ENCODE data around the gene IPP. TPM values are rescaled to one million over a fixed set of nuclear protein-coding genes. Genes with fewer than 3 reads are reported as not detected.
"Not testable (repeated sequence)": the region's sequence is repeated elsewhere in the genome, so short reads cannot be mapped to it uniquely, and the experiment has no call there.

The IPP gene
- total RNA-seq, 1 experiment from 2014 or later = 11.4 TPM

DNA sequence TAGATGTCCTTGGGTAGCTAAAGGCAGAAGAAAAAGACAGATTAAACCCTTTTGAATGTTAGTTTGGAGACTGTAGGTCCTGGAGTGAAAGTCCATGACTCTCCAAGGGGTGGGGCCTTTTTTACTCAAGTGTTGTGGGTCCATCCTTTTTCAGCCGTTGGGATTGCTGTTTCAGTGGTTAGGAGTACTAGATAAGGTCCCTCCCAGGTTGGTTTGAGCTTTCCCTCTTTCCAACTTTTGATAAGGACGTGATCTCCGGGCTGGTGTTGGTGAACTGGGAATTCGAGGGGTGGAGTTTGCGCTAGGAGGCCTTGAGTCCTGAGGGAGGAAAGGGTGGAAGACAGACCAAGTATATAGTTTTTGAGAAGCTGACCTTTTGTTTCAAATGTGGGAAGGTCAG, 5.2 kb upstream of the IPP start:
- no peak overlapping the region for H3K4me3 ChIP-seq
- H3K4me1 ChIP-seq = no peaks in the 10 kb centered on the region
- no peak overlapping the region for H3K27ac ChIP-seq
- H3K9me3 ChIP-seq (replicated peaks) = peaks cover 17% of the 10 kb centered on the region; the same call in 1 of the 2 replicates
- no peak for DNase-seq
- no peaks in the 10 kb centered on the region for H3K36me3 ChIP-seq
- H3K27me3 ChIP-seq = no peaks in the 10 kb centered on the region

DNA sequence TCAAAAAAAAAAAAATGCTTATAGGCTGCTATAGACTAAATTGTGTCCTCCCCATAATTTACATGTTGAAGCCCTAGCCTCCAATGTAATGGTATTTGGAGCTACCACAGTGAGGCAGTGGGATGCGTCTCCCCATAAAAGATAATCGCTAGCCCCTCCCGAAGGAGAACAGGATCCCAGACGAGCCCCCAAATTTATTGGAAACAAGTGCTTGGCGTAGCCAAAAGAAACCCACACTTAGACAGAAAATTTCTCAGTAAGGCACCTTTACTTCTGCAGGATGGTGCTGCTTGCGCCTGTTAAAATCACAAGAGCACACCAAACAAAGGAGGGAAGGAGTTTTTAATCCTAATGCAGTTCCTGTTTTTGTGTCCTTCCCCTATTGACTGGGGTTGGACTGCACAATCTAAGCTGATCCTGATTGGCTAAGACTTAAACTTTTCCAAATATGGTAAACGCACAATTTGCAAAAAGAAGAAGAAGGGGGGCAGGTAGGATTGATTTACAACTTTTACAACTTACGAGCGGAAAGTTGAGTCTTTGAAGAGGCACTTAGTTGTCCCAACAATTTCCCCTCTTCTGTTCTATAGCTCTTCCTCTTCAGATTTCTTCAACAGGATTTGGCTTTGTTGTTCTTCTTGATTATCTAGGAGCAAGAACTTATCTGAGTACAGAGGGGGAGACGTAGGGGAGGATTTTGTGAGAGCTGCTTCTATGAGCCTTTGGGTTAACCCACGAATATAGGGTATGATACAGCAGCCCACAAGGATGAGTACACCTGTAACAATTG, 3.0 kb upstream of the IPP start:
- no peak overlapping the region for H3K27ac ChIP-seq
- H3K36me3 ChIP-seq = no peaks in the 10 kb centered on the region
- H3K4me1 ChIP-seq = no peaks in the 10 kb centered on the region
- H3K4me3 ChIP-seq = no peak overlapping the region
- peaks cover 17% of the 10 kb centered on the region; the same call in 1 of the 2 replicates for H3K9me3 ChIP-seq (replicated peaks)
- H3K27me3 ChIP-seq = no peaks in the 10 kb centered on the region
- no peak for DNase-seq

DNA sequence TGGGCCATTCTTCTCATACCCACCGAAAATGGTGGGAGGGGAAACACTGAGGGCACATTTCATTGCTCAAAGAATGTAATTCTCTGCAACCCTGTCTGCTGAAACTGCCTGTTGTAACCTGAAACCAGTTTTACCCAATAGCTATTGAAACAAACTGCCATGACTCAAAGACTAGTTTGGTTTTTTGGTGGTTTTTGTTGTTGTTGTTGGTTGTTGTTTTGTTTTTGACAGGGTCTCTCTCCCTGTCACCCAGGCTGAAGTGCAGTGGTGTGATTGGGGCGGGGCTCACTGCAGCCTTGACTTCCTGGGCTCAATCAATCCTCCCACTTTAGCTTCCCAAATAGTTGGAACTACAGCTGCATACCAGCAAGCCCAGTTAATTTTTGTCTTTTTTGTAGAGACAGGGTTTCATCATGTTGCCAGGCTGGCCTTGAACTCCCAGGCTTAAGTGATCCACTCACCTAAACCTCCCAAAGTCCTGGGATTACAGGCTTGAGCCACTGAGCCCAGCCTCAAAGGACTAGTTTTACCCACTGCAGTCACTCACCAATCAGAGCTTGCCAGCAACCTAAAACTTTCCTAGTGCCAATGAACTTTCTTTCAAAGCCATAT, 2.1 kb upstream of the IPP start:
- Histone ChIP-seq H3K27ac (no peak overlapping the region), H3K4me1 (no peaks in the 10 kb centered on the region), H3K27me3 (no peaks in the 10 kb centered on the region), H3K4me3 (no peak overlapping the region), H3K9me3 (replicated peaks) (peaks cover 17% of the 10 kb centered on the region; the same call in 1 of the 2 replicates), H3K36me3 (no peaks in the 10 kb centered on the region)
- DNase-seq = no peak

DNA sequence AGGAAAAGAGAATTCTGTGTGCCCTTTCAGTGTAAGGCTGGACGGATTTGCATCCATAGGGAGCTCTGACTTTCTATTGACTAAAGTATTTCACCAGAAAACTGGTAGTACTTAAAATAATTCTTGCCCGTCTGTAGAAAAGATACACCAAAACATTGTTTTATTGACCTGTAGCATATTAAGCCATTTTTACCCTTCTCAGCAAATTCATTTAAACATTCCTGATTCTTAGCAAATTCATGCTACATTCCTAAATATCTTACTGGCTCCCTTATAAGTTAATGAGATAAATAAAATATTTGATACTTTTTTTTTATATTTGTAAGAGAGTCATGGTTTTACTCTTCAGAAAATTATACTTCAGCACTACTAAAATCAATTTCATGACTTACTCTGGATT, 1.6 kb upstream of the IPP start:
- no peak for DNase-seq
- Histone ChIP-seq H3K27me3 (no peaks in the 10 kb centered on the region), H3K27ac (no peak overlapping the region), H3K9me3 (replicated peaks) (peaks cover 12% of the 10 kb centered on the region; the same call in 1 of the 2 replicates), H3K4me1 (no peaks in the 10 kb centered on the region), H3K36me3 (no peaks in the 10 kb centered on the region), H3K4me3 (no peak overlapping the region)

DNA sequence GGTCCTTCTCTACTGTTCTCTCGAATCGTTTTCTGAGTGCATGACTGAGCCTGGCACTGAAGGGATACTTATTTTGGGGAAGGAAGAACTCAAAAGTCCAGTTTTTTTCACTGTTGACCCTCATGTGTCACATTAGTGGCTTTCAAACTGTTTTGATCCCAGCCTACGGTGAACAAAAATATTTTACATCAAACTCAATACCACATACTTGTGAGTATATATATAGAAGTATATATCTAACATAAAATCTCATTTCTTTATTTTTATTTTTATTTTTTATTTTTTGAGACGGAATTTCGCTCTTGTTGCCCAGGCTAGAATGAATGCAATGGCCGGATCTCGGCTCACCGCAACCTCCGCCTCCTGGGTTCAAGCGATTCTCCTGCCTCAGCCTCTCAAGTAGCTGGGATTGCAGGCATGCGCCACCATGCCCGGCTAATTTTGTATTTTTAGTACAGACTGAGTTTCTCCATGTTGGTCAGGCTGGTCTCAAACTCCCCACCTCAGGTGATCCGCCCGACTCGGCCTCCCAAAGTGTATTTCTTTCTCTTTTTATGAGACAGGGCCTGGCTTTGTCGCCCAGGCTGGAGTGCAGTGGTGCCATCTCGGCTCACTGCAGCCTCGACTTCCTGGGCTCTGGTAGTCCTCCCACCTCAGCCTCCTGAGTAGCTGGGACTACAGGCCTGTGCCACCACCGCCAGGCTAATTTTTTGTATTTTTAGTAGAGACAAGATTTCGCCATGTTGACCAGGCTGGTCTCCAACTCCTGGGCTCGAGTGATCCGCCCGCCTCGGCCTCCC, 786 bp upstream of the IPP start:
- DNase-seq, H3K36me3 ChIP-seq, H3K4me1 ChIP-seq, H3K27me3 ChIP-seq: not testable (repeated sequence)
- Histone ChIP-seq H3K4me3 (peak overlapping the region; percentile 72), H3K9me3 (replicated peaks) (peaks cover 12% of the 10 kb centered on the region; the same call in 1 of the 2 replicates), H3K27ac (peak overlapping the region; percentile 85)

DNA sequence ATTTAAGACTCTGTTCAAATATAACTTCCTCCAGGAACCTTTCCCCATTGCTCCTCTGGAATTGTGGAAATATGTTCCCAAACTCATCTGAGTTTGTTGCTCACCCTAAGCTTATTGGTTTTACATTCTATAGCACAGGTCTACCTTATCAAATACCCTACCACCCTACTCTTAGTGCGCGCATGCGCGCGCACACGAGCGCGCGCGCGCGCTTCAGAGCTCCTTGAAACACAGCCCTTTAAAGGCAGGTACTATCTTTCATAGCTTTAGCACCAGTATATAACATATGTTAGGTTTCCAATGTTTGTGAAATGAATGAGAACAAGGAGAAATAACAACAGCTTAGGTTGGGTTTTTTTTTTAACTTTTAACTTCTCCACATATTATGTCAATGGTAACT, 3.5 kb downstream of the IPP start:
- H3K4me3 ChIP-seq = no peak overlapping the region
- H3K4me1 ChIP-seq = no peaks in the 10 kb centered on the region
- no peak for DNase-seq
- no peaks in the 10 kb centered on the region for H3K27me3 ChIP-seq
- H3K9me3 ChIP-seq (replicated peaks) = no peaks in the 10 kb centered on the region
- H3K36me3 ChIP-seq = peaks cover 9% of the 10 kb centered on the region
- no peak overlapping the region for H3K27ac ChIP-seq

DNA sequence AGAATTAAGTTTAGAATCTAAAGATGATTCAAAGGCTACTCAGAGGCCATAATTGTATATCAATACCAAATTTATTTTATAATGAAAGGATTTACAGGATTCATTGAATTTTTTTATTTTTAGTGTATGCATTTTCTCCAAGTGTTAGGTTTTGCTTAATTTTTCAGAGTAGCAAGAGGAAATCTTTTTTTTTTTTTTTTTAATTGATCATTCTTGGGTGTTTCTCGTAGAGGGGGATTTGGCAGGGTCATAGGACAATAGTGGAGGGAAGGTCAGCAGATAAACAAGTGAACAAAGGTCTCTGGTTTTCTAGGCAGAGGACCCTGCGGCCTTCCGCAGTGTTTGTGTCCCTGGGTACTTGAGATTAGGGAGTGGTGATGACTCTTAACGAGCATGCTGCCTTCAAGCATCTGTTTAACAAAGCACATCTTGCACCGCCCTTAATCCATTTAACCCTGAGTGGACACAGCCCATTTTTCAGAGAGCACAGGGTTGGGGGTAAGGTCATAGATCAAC, 10.8 kb downstream of the IPP start:
- not testable (repeated sequence) for H3K9me3 ChIP-seq (replicated peaks); H3K4me3 ChIP-seq; DNase-seq

DNA sequence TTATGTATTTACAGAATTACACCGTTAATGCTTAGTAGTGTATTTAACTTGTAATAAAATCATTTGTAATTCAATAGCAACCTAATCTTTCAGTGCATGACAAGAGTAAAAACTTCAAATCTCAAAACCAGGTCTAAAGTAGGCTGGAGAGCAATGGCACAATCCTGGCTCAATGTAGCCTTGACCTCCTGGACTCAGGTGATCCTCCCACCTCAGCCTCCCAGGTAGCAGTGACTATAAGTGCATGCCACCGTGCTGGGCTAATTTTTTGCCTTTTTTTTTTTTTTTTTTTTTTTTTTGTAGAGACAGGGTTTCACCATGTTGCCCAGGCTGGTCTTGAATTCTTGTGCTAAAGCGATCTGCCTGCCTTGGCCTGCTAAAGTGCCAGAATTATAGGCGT, 11.3 kb downstream of the IPP start:
- Histone ChIP-seq H3K4me3 (no peak overlapping the region), H3K27ac (no peak overlapping the region), H3K9me3 (replicated peaks) (no peaks in the 10 kb centered on the region), H3K36me3 (peaks cover 2% of the 10 kb centered on the region), H3K27me3 (no peaks in the 10 kb centered on the region), H3K4me1 (no peaks in the 10 kb centered on the region)
- DNase-seq = no peak

More for the DNA sequence above, 10.8 kb downstream of the IPP start:
- H3K27ac ChIP-seq, H3K36me3 ChIP-seq, H3K27me3 ChIP-seq, H3K4me1 ChIP-seq: not testable (repeated sequence)

DNA sequence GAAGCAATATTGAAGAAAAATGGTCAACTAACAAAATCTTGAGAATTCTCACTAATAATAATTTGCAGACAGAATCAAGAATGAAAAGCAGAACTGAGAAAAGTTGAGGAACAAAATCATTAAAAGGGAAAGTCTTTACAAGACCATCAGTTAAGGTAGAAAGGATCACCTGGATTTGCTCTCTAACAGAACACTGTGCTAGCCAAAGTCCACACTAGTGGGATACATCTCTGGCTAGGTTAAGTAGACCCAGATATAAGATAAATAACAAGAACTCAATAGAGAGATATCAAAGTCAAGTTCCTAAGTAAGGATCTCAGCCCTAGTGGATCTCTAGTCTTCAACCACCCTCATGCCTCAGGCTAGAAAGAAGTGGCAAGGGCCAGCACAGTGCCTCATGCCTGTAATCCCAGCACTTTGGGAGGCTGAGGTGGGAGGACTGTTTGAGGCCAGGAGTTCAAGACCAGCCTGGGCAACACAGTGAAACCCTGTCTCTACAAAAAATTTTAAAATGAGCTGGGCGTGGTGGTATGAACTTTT, 19.6 kb downstream of the IPP start:
- Histone ChIP-seq H3K27me3 (no peaks in the 10 kb centered on the region), H3K36me3 (peaks cover 14% of the 10 kb centered on the region), H3K4me1 (no peaks in the 10 kb centered on the region), H3K9me3 (replicated peaks) (no peaks in the 10 kb centered on the region), H3K27ac (no peak overlapping the region), H3K4me3 (no peak overlapping the region)
- no peak for DNase-seq

DNA sequence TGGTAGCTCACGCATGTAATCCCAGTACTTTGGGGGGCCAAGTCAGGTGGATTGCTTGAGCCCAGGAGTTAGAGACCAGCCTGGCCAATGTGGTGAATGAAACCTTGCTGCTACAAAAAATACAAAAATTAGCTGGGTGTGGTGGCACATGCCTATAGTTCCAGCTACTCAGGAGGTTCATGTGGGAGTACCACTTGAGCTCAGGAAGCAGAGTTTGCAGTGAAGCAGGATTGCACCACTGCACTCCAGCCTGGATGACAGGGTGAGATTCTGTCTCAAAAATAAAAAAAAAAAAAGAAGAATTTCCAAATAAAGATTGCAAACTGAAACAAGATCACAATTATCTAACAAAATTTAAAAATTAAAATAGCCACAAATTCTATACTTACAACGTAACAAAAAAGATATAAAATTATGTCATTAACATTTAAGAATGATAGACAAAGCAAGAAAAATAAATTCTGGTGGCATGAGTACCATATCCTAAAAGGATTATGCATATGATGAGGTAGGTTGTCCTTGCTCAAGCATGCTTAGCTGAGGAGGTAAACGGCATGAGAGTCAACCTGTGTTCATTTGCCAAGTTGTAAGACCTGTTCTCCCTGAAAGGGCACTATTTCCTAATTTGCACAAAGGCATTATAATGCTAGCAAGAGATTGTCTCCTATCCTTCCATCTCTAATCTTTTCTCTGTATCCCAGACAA, 20.2 kb downstream of the IPP start:
- no peaks in the 10 kb centered on the region for H3K27me3 ChIP-seq
- peaks cover 14% of the 10 kb centered on the region for H3K36me3 ChIP-seq
- no peaks in the 10 kb centered on the region for H3K4me1 ChIP-seq
- no peaks in the 10 kb centered on the region for H3K9me3 ChIP-seq (replicated peaks)
- H3K4me3 ChIP-seq = no peak overlapping the region
- no peak for DNase-seq
- H3K27ac ChIP-seq = no peak overlapping the region

DNA sequence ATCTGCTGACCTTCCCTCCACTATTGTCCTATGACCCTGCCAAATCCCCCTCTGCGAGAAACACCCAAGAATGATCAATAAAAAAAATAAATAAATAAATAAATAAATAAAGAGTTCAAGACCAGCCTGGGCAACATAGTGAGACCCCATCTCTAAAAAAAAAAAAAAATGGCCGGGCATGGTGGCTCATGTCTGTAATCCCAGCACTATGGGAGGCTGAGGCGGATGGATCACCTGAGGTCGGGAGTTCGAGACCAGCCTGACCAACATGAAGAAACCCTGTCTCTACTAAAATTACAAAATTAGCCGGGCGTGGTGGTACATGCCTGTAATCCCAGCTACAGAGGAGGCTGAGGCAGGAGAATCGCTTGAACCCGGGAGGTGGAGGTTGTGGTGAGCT, 24.4 kb downstream of the IPP start:
- H3K4me1 ChIP-seq; H3K9me3 ChIP-seq (replicated peaks); H3K4me3 ChIP-seq; H3K27me3 ChIP-seq; H3K27ac ChIP-seq; DNase-seq: not testable (repeated sequence)
- H3K36me3 ChIP-seq = peaks cover 14% of the 10 kb centered on the region

DNA sequence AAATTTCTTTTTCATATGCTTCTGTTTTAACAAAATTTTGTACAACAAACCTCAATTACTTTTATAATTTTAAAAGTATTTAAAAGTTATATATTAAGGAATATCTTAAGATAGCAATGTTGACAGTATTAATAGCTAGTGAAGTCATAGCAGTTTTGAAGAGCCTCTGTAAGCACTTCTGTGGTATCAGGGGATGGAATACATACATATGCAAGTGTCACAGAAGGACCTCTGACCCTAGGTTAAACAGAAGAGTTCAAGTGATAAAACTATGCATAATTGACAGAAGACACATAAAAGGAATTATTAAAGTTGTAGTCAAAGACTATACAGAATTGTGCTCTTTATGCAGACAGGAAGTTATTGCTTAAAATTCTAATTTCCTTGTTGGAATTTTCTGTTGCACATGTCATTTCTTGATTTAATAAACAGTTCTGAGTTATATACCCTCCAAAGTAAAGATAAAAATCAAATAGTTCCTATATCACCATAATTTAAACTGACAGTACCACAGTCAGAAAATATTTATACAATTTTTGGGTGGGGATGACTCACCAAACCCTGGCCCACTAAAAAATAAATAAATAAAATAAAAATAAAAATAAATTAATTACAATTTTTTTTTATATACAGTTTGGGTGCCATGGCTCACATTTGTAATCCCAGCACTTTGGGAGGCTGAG, 27.1 kb downstream of the IPP start:
- H3K27me3 ChIP-seq = no peaks in the 10 kb centered on the region
- DNase-seq = no peak
- H3K27ac ChIP-seq = no peak overlapping the region
- peaks cover 5% of the 10 kb centered on the region for H3K36me3 ChIP-seq
- peaks cover 2% of the 10 kb centered on the region; the same call in 1 of the 2 replicates for H3K4me1 ChIP-seq
- H3K9me3 ChIP-seq (replicated peaks) = no peaks in the 10 kb centered on the region
- H3K4me3 ChIP-seq = no peak overlapping the region

DNA sequence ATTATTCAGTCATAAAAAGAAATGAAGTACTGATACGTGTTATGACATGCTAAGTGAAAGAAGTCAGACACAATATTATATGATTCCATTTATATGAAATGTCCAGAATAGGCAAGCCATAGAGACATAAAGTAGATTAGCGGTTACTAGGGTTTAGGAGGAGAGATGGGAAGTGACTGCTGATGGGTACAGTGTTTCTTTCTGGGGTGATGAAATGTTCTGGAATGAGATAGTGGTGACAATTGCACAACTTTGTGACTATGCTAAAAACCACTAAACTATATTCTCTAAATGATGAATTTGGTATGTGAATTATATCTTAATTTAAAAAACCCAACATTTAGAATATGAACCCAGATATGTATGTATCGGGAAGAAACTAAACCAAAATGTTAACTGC, 27.6 kb downstream of the IPP start:
- Histone ChIP-seq H3K27me3 (no peaks in the 10 kb centered on the region), H3K4me3 (no peak overlapping the region), H3K9me3 (replicated peaks) (no peaks in the 10 kb centered on the region), H3K36me3 (peaks cover 5% of the 10 kb centered on the region), H3K27ac (no peak overlapping the region), H3K4me1 (peaks cover 2% of the 10 kb centered on the region; the same call in 1 of the 2 replicates)
- DNase-seq = no peak

DNA sequence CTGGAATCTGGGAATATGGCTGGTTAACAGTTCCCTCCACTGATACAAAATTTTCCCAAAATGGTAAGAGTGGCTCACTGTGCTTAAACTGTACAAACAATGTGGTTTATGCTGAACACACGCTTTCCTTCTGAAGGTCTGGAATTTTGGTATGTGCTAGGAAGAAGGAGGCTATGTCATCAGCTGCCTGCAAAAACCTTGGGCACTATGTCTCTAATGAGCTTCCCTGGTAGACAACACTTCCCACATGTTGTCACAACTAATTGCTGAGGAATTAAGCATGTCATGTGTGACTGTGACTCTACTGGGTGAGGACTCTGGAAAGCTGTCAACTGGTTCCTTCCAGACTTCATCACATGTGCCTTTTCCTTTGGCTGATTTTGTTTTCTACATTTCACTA, 29.2 kb downstream of the IPP start:
- Histone ChIP-seq H3K27ac (no peak overlapping the region), H3K9me3 (replicated peaks) (no peaks in the 10 kb centered on the region), H3K36me3 (peaks cover 3% of the 10 kb centered on the region), H3K4me3 (no peak overlapping the region), H3K4me1 (peaks cover 2% of the 10 kb centered on the region; the same call in 1 of the 2 replicates), H3K27me3 (no peaks in the 10 kb centered on the region)
- peak; percentile 15 to 21 for DNase-seq
